Measurements from ENCODE around the gene CLK4.

GRCh38 chr5:178606269-178606668 lies 20.6 kb downstream of the CLK4 start:
- TF ChIP-seq CTCF (IDR thresholded peaks at IDR 0.05; ENCODE audit: low read length) (no peak), EZH2 (IDR thresholded peaks at IDR 0.05; ENCODE audit: borderline replicate concordance, low read length) (no peak)
